GM19193 (cell line): ENCODE data around the gene OMG.

Source experiments
- POLR2A ChIP-seq: IDR thresholded peaks from 4 replicates; pipeline ENCODE4 v1.6.1; 2011; ENCODE audit not compliant: insufficient read depth, insufficient read length; ENCODE audit errors: extremely low read depth

OMG gene

DNA sequence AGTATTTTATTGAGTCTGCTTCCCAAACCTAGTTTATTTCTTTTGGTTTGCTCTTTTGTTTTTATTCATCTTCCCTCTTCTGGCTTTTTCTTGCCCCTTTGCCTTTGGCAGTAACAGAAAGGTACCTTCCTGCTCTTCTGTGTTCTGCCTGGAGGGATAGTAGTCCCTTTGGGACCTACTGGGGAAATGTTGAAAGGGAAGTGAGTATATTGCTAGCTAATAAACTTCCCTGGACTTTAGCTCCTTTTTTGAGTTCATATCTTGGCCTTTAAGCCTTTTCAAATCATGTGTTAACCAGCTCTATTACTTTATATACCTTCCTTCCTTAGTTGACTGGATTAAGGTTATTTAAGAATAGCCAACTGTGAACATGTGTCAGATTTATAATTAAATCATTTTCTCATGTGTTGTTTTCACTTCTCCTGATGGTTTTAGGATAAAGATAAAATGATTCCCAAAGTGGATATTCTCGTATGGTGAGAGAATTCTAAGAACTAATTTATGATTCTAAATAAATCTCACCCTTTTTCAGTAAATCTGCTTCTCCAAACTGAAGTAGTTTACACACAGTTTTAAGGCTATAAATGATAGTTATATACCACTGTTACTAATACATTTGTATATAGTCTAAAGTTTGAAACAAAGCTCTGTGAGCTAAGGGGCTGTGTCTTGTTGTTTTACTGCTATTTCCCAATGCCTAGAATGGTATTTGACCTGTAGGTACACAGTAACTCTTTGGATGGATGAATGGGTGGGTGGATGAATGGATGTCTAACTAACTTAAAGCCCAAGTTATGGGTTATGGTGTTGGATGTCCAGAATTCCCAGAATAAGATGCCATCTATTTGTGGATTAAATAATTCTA is 45.7 kb downstream of the OMG start:
- TF ChIP-seq POLR2A = no peak

GRCh38 chr17:31250229-31250628 is 46.8 kb downstream of the OMG start:
- no peak for TF ChIP-seq POLR2A

GRCh38 chr17:31249835-31250141 is 47.3 kb downstream of the OMG start:
- no peak for TF ChIP-seq POLR2A

GRCh38 chr17:31248986-31249834 is 47.8 kb downstream of the OMG start:
- no peak for TF ChIP-seq POLR2A
